H1 (cell line): ENCODE data around the gene UCP1. TPM values are rescaled to one million over a fixed set of nuclear protein-coding genes. Genes with fewer than 3 reads are reported as not detected.
A peak's percentile ranks its signal among the peaks of the same experiment; 100 is the strongest.

Experiments used
- CTCF ChIA-PET: fragments of 300-600 bp; sonication (Branson Sonifier 250); formaldehyde crosslinking; loops from one replicate; lab custom pipeline; 2021; ENCODE audit not compliant: partially characterized antibody; lab: Charles Lee
- POLR2A ChIA-PET: fragments of 300-600 bp; sonication (Branson Sonifier 250); formaldehyde crosslinking; loops from one replicate; lab custom pipeline; 2021; ENCODE audit warnings: inconsistent platforms; ENCODE audit not compliant: partially characterized antibody; lab: Charles Lee
- DNase-seq, 2 experiments: peaks; one replicate each; pipeline versions ENCODE4 v3.0.0 to v3.0.0-alpha.2; 2010 to 2022; ENCODE audit warnings: low spot score in 2 of 2, low read depth in 1 of 2, mixed read lengths in 1 of 2
- FAIRE-seq: peaks from 2 replicates; lab custom pipeline; 2011; peaks lifted over from hg19 to GRCh38; lab: Jason Lieb, UNC
- H2AFZ ChIP-seq: 2 replicates; pipeline ENCODE4 v1.8.1; 2012; ENCODE audit warnings: low read length, inconsistent platforms
- H2AK5ac ChIP-seq: 2 replicates; pipeline ENCODE4 v1.6.1; 2013; ENCODE audit warnings: low read depth, low read length
- H2BK120ac ChIP-seq: replicated peaks from 2 replicates; pipeline ENCODE3; 2013; ENCODE audit warnings: low read depth, low read length, inconsistent platforms
- H2BK12ac ChIP-seq: 2 replicates; pipeline ENCODE4 v1.6.1; 2013; ENCODE audit warnings: low read depth, low read length
- H2BK15ac ChIP-seq: 2 replicates; pipeline ENCODE4 v1.6.1; 2013; ENCODE audit warnings: low read length
- H2BK20ac ChIP-seq: 2 replicates; pipeline ENCODE4 v1.6.1; 2013; ENCODE audit warnings: low read length
- H2BK5ac ChIP-seq: 2 replicates; pipeline ENCODE4 v1.6.1; 2013; ENCODE audit warnings: low read depth, low read length
- H3K14ac ChIP-seq: 2 replicates; pipeline ENCODE4 v1.6.1; 2013; ENCODE audit warnings: inconsistent platforms; ENCODE audit not compliant: insufficient read length
- H3K18ac ChIP-seq: 2 replicates; pipeline ENCODE4 v1.6.1; 2013; ENCODE audit warnings: low read length; ENCODE audit errors: extremely low read depth
- H3K23ac ChIP-seq: 2 replicates; pipeline ENCODE4 v1.6.1; 2013; ENCODE audit warnings: inconsistent platforms; ENCODE audit not compliant: insufficient read length
- H3K23me2 ChIP-seq: 2 replicates; pipeline ENCODE4 v1.6.1; 2013; ENCODE audit warnings: low read depth, low read length
- H3K27ac ChIP-seq: 2 replicates; pipeline ENCODE4 v1.6.1; 2011; ENCODE audit warnings: low read depth, low read length, inconsistent platforms
- H3K27me3 ChIP-seq, 4 experiments: replicated peaks in 1 of 4; 1 replicate in 1 of 4; 2 replicates in 3 of 4; pipeline versions ENCODE4 v1.6.1 to v1.8.1; 2011 to 2013; ENCODE audit warnings: low read length in 3 of 4, mild to moderate bottlenecking in 3 of 4, inconsistent platforms in 2 of 4, mixed read lengths in 2 of 4, moderate library complexity in 1 of 4; ENCODE audit not compliant: control insufficient read depth in 3 of 4, insufficient read depth in 3 of 4; ENCODE audit errors: extremely low read depth in 1 of 4
- H3K36me3 ChIP-seq, 4 experiments: 2 replicates each; pipeline versions ENCODE4 v1.6.1 to v1.8.1; 2011 to 2013; ENCODE audit warnings: mild to moderate bottlenecking in 4 of 4, low read length in 3 of 4, moderate library complexity in 2 of 4, control low read depth in 1 of 4, inconsistent platforms in 1 of 4; ENCODE audit not compliant: insufficient read depth in 4 of 4, control insufficient read depth in 2 of 4
- H3K4ac ChIP-seq: replicated peaks from 2 replicates; pipeline ENCODE3; 2013; ENCODE audit warnings: low read length, low read depth, mixed read lengths, inconsistent platforms; ENCODE audit not compliant: insufficient read length
- H3K4me1 ChIP-seq, 4 experiments: replicated peaks in 1 of 4; 1 replicate in 1 of 4; 2 replicates in 3 of 4; pipeline versions ENCODE4 v1.6.1 to v1.8.1; 2011 to 2013; ENCODE audit warnings: low read length in 3 of 4, inconsistent platforms in 2 of 4, mixed read lengths in 1 of 4; ENCODE audit not compliant: insufficient read depth in 4 of 4, control insufficient read depth in 3 of 4
- H3K4me2 ChIP-seq, 2 experiments: 2 replicates each; pipeline versions ENCODE4 v1.6.1 to v1.8.1; 2011 to 2013; ENCODE audit warnings: low read depth in 2 of 2, low read length in 2 of 2, control low read depth in 1 of 2, inconsistent platforms in 1 of 2, mild to moderate bottlenecking in 1 of 2; ENCODE audit not compliant: insufficient read depth in 1 of 2
- H3K4me3 ChIP-seq, 4 experiments: fragments of 200-600, 300-600 bp in 1 of 4; sonication (generic), shearing (Covaris generic), sonication (Bioruptor Twin) in 1 of 4; 2 replicates each; pipeline versions ENCODE4 v1.5.1 to v1.8.1; 2011 to 2016; ENCODE audit warnings: low read length in 4 of 4, low read depth in 3 of 4, control low read depth in 2 of 4, inconsistent platforms in 2 of 4, mild to moderate bottlenecking in 2 of 4, mixed read lengths in 1 of 4, moderate library complexity in 1 of 4; ENCODE audit not compliant: insufficient read depth in 2 of 4; ENCODE audit errors: extremely low read depth in 1 of 4
- H3K56ac ChIP-seq: replicated peaks from 2 replicates; pipeline ENCODE3; 2013; ENCODE audit warnings: low read depth, mild to moderate bottlenecking, mixed read lengths, low read length, inconsistent platforms; ENCODE audit not compliant: insufficient read length
- H3K79me1 ChIP-seq: 2 replicates; pipeline ENCODE4 v1.6.1; 2013; ENCODE audit warnings: low read depth, low read length, control low read depth
- H3K79me2 ChIP-seq, 2 experiments: 2 replicates each; pipeline versions ENCODE4 v1.6.1 to v1.8.1; 2012 to 2013; ENCODE audit warnings: low read length in 2 of 2, mild to moderate bottlenecking in 2 of 2, inconsistent platforms in 1 of 2; ENCODE audit not compliant: insufficient read depth in 2 of 2, control insufficient read depth in 1 of 2
- H3K9ac ChIP-seq, 4 experiments: replicated peaks in 1 of 4; 1 replicate in 1 of 4; 2 replicates in 3 of 4; pipeline versions ENCODE4 v1.6.1 to v1.8.1; 2011 to 2013; ENCODE audit warnings: low read depth in 3 of 4, low read length in 3 of 4, control low read depth in 2 of 4, mild to moderate bottlenecking in 2 of 4, moderate library complexity in 2 of 4, inconsistent platforms in 1 of 4; ENCODE audit errors: extremely low read depth in 1 of 4
- H3K9me3 ChIP-seq, 2 experiments: 2 replicates each; pipeline versions ENCODE4 v1.6.1 to v1.8.1; 2012 to 2013; ENCODE audit warnings: mild to moderate bottlenecking in 2 of 2, moderate library complexity in 2 of 2, control low read depth in 1 of 2, inconsistent platforms in 1 of 2, low read depth in 1 of 2, low read length in 1 of 2, mixed read lengths in 1 of 2; ENCODE audit not compliant: insufficient read depth in 2 of 2
- H4K20me1 ChIP-seq, 2 experiments: replicated peaks in 1 of 2; 2 replicates each; pipeline versions ENCODE3 to v1.8.1; 2011 to 2013; ENCODE audit warnings: inconsistent platforms in 2 of 2, low read length in 2 of 2, mild to moderate bottlenecking in 1 of 2; ENCODE audit not compliant: insufficient read depth in 2 of 2, control insufficient read depth in 1 of 2
- H4K5ac ChIP-seq: 2 replicates; pipeline ENCODE4 v1.6.1; 2013; ENCODE audit warnings: low read length, low read depth, mixed read lengths, inconsistent platforms; ENCODE audit not compliant: insufficient read length
- H4K8ac ChIP-seq: 2 replicates; pipeline ENCODE4 v1.8.0; 2013; ENCODE audit warnings: mild to moderate bottlenecking, moderate library complexity, low read length, inconsistent platforms; ENCODE audit not compliant: insufficient read depth; ENCODE audit errors: extremely low read depth
- H4K91ac ChIP-seq: replicated peaks from 2 replicates; pipeline ENCODE3; 2013; ENCODE audit warnings: low read length, mixed read lengths, inconsistent platforms; ENCODE audit not compliant: insufficient read length
- ASH2L ChIP-seq: fragments of 200-600, 300-600 bp; sonication (generic); IDR thresholded peaks from one replicate; pipeline ENCODE4 v1.7.1; 2017; ENCODE audit warnings: low read length
- SP2 ChIP-seq: IDR thresholded peaks from 2 replicates; pipeline ENCODE4 v1.6.1; 2012; ENCODE audit warnings: mild to moderate bottlenecking, low read length, inconsistent platforms
- WGBS, 2 experiments: shearing (Covaris generic) in 1 of 2; methylation state at CpG; one replicate each; pipeline versions ENCODE4 v1.1.6 to v1.1.7; 2013 to 2015; ENCODE audit warnings: low lambda C conversion rate in 2 of 2, mixed read lengths in 2 of 2, inconsistent platforms in 1 of 2, low coverage in 1 of 2, missing lambda C conversion rate in 1 of 2; ENCODE audit not compliant: insufficient replicate concordance in 2 of 2, insufficient coverage in 1 of 2, insufficient read length in 1 of 2; ENCODE audit errors: extremely low coverage in 1 of 2, missing lambda C conversion rate in 1 of 2; 5-methylcytosine and 5-hydroxymethylcytosine counted together
- polyA plus RNA-seq, 7 experiments: library from polyadenylated mRNA; depleted of rRNA in 3 of 7; stranded (reverse) in 5 of 7; unstranded in 2 of 7; fragments of >200 nt in 5 of 7; fragments of 200-250 nt in 2 of 7; gene quantifications; 1 replicate in 5 of 7; 2 replicates in 1 of 7; 4 replicates in 1 of 7; pipeline versions ENCODE4 v1.2.1 to v1.2.3, GENCODE V29; 2011 to 2013; ENCODE audit warnings: missing spikeins in 2 of 7, mixed read lengths in 2 of 7
- total RNA-seq: library from RNA; stranded (reverse); fragmentation: NEBNext Ultra II Directional; extraction: Animal tissue kit (Norgen Biotek cat#: 25700); gene quantifications from 2 replicates; pipeline ENCODE4 v1.2.1, GENCODE V29; 2021

Gene UCP1
- total and polyA plus RNA-seq, 2 of the 8 experiments (the other 6 are each of a cell fraction or from before 2014, with no cell fraction given) = 0.20 to 0.44 TPM

- Histone ChIP-seq H4K8ac (no peak overlapping the region), H3K4me1 (peaks cover 4 to 22% (median 11%) of the 10 kb centered on the region in 4 experiments), H4K5ac (no peak overlapping the region), H3K56ac (no peak overlapping the region), H3K18ac (no peak overlapping the region), H3K27ac (no peak overlapping the region), H3K4me3 (no peak overlapping the region; a peak in 1 of 8 replicates), H2BK12ac (no peak overlapping the region), H2BK15ac (no peak overlapping the region), H3K36me3 (no peaks in the 10 kb centered on the region), H3K23me2 (no peaks in the 10 kb centered on the region)
- CTCF ChIA-PET = interaction anchor here (0.6 to 1.3 kb wide), 7 partner anchors 9 to 327 kb away, joined by 3 to 4 read pairs (median 3); partner anchors contain the start of gene UCP1
- WGBS, 2 experiments = 80% methylated on average over 6 of the region's 6 CpGs; no CpG with 5 or more reads in 1 of the 2 experiments
- no peak for TF ChIP-seq ASH2L
- TF ChIP-seq SP2 = no peak
- TF ChIP-seq, all 59 proteins: peak for 0
- H2BK20ac ChIP-seq = no peak overlapping the region
- no peaks in the 10 kb centered on the region for H3K27me3 ChIP-seq
- no peak overlapping the region for H3K23ac ChIP-seq
- no peaks in the 10 kb centered on the region for H3K9me3 ChIP-seq
- no peak overlapping the region for H3K14ac ChIP-seq
- no peak overlapping the region for H2BK5ac ChIP-seq
- peak overlapping the region; percentile 47 for H2BK120ac ChIP-seq
- FAIRE-seq (no peak), DNase-seq (no peak)
- no peaks in the 10 kb centered on the region for H3K79me2 ChIP-seq
- no peaks in the 10 kb centered on the region for H4K20me1 ChIP-seq
- H3K79me1 ChIP-seq = no peaks in the 10 kb centered on the region
- no peak overlapping the region for H3K9ac ChIP-seq
- no peak overlapping the region for H2AK5ac ChIP-seq
- no peak overlapping the region for H3K4ac ChIP-seq
- no peak overlapping the region for H2AFZ ChIP-seq
- peak overlapping the region; percentile 6 to 31; a peak in 3 of 4 replicates for H3K4me2 ChIP-seq
- POLR2A ChIA-PET = interaction anchor here (1.2 to 1.7 kb wide), 2 partner anchors 11 to 32 kb away, joined by 4 to 7 read pairs; partner anchors contain the start of gene ELMOD2
- H4K91ac ChIP-seq = peak overlapping the region; percentile 57
Measured at GRCh38 chr4:140556372-140557085, 12.2 kb downstream of the UCP1 start.
